Choroid plexus epithelial cell (primary cell): ENCODE measurements around the gene SEMA3A.
A peak's percentile ranks its signal among the peaks of the same experiment; 100 is the strongest.

ENCODE experiments used
- DNase-seq: peaks from one replicate; pipeline ENCODE4 v3.0.0-alpha.2; 2010; ENCODE audit warnings: low read depth
- H3K4me3 ChIP-seq: 2 replicates; pipeline ENCODE4 v1.5.1; 2011; ENCODE audit warnings: low read depth, mild to moderate bottlenecking, control low read depth, low read length, moderate library complexity
- CTCF ChIP-seq: conservative IDR thresholded peaks from 2 replicates; pipeline ENCODE4 v1.5.1; 2011; ENCODE audit warnings: low read depth, mild to moderate bottlenecking, control low read depth, inconsistent platforms, low read length, moderate library complexity

The SEMA3A gene

GRCh38 chr7:83985821-83986220 is 208.8 kb downstream of the SEMA3A start:
- no peak overlapping the region for H3K4me3 ChIP-seq
- TF ChIP-seq CTCF: no peak
- DNase-seq: peak; percentile 9

- TF ChIP-seq CTCF: no peak
- H3K4me3 ChIP-seq: no peak overlapping the region
- no peak for DNase-seq
Observed at GRCh38 chr7:83984591-83984990, 210.0 kb downstream of the SEMA3A start.

- TF ChIP-seq CTCF: no peak
- DNase-seq: peak; percentile 33
- H3K4me3 ChIP-seq: no peak overlapping the region
Observed at GRCh38 chr7:83984076-83984475, 210.5 kb downstream of the SEMA3A start.

GRCh38 chr7:83983606-83984005 is 211.0 kb downstream of the SEMA3A start:
- no peak overlapping the region for H3K4me3 ChIP-seq
- no peak for TF ChIP-seq CTCF
- DNase-seq: no peak

GRCh38 chr7:83976302-83976701 is 218.3 kb downstream of the SEMA3A start:
- no peak overlapping the region for H3K4me3 ChIP-seq
- peak; percentile 55 for DNase-seq
- TF ChIP-seq CTCF: peak; percentile 54

- no peak for DNase-seq
- no peak for TF ChIP-seq CTCF
- no peak overlapping the region for H3K4me3 ChIP-seq
Observed at GRCh38 chr7:83970081-83970480, 224.5 kb downstream of the SEMA3A start.

- H3K4me3 ChIP-seq: no peak overlapping the region
- TF ChIP-seq CTCF: no peak
- no peak for DNase-seq
Observed at GRCh38 chr7:83964318-83964717, 230.3 kb downstream of the SEMA3A start.
